Dermis microvascular lymphatic vessel endothelial cell (primary cell): ENCODE results near the gene SSMEM1. TPM values are rescaled to one million over a fixed set of nuclear protein-coding genes. Genes with fewer than 3 reads are reported as not detected.
A peak's percentile ranks its signal among the peaks of the same experiment; 100 is the strongest.
"Not testable (repeated sequence)": the region's sequence is repeated elsewhere in the genome, so short reads cannot be mapped to it uniquely, and the experiment has no call there.

ENCODE experiments used
- DNase-seq, 2 donors: peaks; one replicate each; pipeline versions ENCODE4 v3.0.0 to v3.0.0-alpha.2; 2010; ENCODE audit warnings: low read depth in 2 of 2
- total RNA-seq: library from RNA; depleted of rRNA; stranded (reverse); fragments of >200 nt; gene quantifications from 2 replicates; pipeline ENCODE4 v1.2.1, GENCODE V29; 2014

Gene SSMEM1
- total RNA-seq, 1 donor from 2014 or later = not detected

DNA sequence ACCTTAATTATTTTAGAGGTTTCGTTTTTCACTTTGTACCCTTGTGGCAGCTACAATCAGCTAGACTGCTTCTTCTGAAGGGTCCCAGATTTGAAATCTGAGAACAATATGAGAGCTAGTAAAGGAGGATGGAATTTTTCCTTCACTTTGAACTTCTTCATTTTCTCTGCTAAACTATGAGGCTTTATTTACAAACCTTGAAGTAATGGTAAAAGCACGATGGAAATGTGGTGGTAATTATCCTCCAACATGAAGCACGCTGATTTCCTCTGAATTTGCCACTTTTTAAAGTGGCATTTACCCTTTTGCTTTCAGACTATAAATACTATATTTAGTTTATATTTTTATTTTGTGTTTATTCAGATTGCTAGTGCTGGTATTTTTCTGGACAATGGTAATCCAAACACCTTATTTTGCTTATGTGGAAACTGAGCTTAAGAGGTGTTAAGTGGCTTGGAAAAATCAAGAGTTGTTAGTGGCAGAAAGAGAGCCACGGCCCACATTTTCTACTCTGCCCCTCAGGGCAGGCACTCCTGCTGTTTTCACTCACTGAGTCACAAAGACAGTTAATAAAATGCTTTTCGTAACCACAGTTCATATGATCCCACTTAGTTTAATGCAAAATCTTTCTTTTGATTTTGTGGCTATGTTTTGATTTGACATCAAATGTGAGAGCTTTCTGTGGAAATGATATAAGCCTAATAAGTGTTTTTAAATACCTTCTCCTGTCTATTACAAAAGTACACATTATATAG lies 2.7 kb downstream of the SSMEM1 start:
- DNase-seq = no peak

DNA sequence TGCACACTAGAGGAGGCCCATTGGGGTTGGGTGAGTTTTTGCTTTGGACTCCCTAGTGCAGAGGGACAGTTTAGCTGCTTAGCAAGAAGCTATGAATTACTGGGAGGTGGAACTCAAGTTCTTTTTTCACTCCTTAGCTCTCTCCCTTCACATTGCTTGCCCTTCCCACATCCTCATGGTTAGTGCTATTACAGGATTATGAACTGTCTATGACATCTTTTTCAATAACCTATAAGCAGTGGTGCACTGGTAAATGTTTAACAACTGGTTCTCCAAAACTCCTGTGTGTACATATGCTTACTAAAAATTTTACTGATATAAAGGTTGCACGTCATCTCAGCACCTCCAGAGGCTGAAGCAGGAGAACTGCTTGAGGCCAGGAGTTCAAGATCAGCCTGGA lies 6.2 kb downstream of the SSMEM1 start:
- DNase-seq = no peak

DNA sequence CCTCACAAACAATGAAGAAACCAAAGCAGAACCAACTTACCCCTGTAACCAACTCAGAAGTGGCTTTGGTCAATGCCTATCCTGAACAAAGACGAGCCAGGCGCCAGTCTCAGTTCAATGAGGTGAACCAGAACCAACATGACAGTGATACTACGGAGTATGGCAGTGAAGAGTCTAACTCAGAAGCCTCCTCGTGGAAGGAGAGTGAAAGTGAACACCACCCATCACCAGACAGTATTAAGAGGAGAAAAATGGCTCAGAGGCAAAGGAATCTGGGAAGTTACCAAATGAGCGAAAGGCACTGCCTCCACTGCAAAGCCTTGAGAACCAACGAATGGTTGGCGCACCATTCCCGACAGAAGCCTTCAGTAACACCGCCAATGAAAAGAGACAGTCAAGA lies 8.4 kb downstream of the SSMEM1 start:
- DNase-seq = no peak

- DNase-seq = no peak
Measured at GRCh38 chr7:130216750-130217149, 9.1 kb downstream of the SSMEM1 start.

GRCh38 chr7:130218806-130219620 lies 11.4 kb downstream of the SSMEM1 start:
- no peak for DNase-seq

GRCh38 chr7:130219871-130220270 lies 12.2 kb downstream of the SSMEM1 start:
- no peak for DNase-seq

DNA sequence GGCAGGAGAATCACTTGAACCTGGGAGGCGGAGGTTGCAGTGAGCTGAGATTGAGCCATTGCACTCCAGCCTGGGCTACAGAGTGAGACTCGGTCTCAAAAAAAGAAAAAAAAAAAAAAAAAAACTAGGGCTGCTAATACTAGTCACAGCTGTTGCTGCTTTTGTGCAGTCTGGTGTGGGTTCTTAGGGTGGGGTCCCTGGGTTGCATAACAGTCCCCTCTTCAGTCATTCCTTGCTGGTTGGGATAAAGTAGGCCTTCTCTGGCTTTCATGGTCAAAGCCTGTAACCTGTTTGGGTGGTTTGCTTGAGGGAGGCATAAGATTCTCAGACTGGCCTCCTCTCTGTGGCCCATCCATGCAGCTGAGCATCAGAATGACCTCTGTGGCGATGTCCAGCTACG lies 14.1 kb downstream of the SSMEM1 start:
- no peak for DNase-seq

GRCh38 chr7:130223646-130224045 lies 16.0 kb downstream of the SSMEM1 start:
- no peak for DNase-seq

GRCh38 chr7:130224210-130224609 lies 16.6 kb downstream of the SSMEM1 start:
- DNase-seq = no peak

DNA sequence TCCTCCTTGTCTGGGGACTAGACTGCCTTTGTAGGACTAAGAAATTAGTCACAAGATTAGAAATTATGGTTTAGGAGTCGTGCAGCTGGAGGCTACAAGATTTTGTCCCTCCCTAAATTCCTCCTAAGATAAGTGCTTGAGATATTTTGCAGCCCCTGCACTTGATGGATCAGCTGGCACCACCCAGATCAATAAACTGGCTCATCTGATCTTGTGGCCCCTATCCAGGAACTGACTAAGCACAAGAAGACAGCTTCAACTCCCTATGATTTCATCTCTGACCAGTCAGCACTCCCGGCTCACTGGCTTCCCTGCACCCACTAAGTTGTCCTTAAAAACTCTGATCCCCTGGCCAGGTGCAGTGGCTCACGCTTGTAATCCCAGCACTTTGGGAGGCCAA lies 17.3 kb downstream of the SSMEM1 start:
- DNase-seq = not testable (repeated sequence)

DNA sequence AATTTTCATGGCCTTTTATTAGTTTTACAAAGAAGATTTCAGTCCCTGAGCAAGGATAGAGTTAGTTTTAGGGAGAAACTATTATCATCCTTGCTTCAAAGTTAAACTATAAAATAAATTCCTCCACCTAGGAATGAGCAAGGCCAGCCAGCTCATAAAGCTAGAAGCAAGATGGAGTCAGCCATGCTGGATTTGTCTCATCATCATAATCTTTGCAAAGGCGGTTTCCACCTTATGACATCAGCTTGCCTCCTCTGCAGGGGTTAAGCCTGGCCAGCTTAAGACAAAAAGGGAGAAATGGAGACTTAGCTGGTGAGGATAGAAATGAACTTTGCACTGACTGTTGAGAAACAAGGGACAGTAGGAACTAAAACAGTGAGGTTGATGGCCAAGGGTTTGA lies 18.7 kb downstream of the SSMEM1 start:
- DNase-seq = no peak

DNA sequence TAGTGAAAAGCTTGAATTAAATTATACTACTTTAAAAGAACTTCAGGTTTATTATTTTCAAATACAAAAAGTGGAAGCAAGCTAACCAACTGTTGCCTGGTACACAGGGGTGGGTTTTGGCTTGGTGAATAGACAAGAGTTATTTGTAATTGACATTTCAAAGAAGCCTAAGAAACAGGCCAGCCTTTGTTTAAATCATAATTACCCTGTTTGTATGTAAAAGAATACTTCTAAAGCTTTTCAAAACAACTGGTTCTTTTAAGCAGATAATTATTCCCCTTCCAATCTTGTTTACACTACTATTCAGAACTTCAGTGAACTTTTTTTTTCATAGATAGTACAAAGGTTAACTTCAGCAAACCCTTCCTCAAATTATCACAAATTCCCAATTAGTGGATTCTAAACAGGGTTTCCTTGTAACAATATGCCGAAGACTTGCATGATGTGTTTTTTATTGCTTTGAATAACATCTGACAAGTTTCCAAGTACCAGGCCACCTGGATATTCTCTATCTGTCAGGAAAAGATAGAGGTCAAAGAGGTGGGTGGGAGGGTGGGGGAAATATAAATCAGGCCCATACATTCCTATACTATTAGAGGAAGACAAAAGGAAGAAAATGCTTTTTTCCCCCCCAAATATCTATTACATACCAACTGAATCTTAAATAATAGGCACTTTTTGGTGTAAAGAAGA lies 20.4 kb downstream of the SSMEM1 start:
- no peak for DNase-seq

- no peak for DNase-seq
Measured at GRCh38 chr7:130228840-130229502, 21.3 kb downstream of the SSMEM1 start.

GRCh38 chr7:130229981-130230380 lies 22.3 kb downstream of the SSMEM1 start:
- DNase-seq = not testable (repeated sequence)

DNA sequence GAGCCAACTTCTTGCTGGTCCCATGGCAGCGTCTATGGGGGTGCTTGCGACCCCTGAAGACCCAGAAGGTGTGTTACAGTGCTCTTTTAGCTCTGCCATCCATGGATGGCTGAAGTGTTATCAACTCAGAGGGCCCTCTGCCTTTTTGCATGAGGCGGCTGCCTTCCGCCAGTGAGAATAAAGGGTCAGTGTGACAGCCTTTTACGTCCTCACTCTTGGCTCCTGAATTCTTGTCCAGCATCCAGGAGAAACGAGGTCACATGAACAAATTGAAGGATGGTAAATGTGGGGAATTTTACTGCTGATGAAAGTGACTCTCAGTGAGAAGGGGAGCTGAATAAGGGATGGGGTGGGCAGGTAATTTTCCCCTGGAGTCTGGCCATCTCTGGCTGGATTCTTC lies 24.1 kb downstream of the SSMEM1 start:
- no peak for DNase-seq

DNA sequence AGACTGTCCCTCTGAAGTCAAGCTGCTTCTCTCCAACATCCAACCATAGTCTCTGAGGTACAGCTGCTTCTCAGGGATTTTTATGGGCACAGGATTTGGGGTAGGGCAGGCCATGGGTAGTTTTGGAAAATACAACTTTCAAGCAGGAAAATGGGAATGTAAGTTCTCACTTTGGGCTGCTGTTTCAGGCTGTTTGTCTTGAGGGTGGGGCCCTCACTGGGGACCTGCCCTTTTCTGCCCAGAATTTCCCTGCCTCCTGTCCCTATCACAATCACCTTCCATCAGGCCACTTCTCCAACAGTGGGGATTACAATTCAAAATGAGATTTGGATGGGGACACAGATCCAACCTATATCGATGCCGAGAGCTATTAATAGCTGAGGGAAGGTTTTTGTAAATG lies 24.5 kb downstream of the SSMEM1 start:
- no peak for DNase-seq

GRCh38 chr7:130234078-130234477 lies 26.4 kb downstream of the SSMEM1 start:
- no peak for DNase-seq

DNA sequence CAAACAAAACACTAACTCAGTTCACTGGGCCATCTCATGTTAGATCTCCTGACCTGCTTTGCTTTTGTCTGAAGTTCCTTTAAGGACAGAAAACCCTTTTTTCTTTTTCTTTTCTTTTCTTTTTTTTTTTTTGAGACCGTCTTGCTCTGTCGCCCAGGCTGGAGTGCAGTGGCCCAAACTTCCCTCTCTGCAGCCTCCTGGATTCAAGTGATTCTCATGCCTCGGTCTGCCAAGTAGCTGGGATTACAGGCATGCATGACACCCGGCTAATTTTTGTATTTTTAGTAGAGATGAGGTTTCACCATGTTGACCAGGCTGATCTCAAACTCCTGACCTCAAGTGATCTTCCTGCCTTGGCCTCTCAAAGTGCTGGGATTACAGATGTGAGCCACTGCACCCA lies 28.7 kb downstream of the SSMEM1 start:
- DNase-seq = not testable (repeated sequence)

DNA sequence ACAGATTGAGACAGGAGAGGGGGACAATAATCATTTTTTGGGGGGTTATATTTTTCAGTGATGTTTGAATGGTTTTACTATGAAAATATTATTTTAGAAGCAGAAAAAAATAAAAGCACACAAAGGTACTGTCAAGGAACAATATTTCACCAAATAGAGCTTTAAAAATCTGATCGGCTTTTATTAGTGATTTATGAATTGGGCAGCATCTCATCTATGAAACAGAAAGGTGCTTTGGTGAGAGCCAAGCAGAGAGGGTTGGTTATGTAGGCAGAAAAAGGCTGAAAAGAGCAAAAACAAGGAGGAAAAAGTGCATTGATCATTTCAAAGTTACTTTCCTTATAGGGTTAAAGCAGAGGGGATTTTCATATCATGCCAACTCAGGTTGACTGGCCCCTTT lies 32.6 kb downstream of the SSMEM1 start:
- no peak for DNase-seq

- DNase-seq = peak; percentile 7 to 42
Measured at GRCh38 chr7:130242198-130243014, 34.7 kb downstream of the SSMEM1 start.

GRCh38 chr7:130243486-130243885 lies 35.8 kb downstream of the SSMEM1 start:
- not testable (repeated sequence) for DNase-seq
